OCI-LY7 (cell line): ENCODE data around the gene NCOA3. TPM values are rescaled to one million over a fixed set of nuclear protein-coding genes. Genes with fewer than 3 reads are reported as not detected.

Experiments used
- BruUV-seq: library from RNA; stranded (reverse); fragments of 400-500 nt; replicated peaks from 2 replicates; lab custom pipeline; 2021; lab: Mats Ljungman, UMichigan
- CTCF ChIA-PET: fragments of 300-600 bp; sonication (Branson Sonifier 250); formaldehyde crosslinking; loops from one replicate; lab custom pipeline; 2022; ENCODE audit warnings: antibody characterized with exemption; ENCODE audit not compliant: unreplicated experiment; lab: Charles Lee
- POLR2A ChIA-PET: fragments of 300-600 bp; sonication (Branson Sonifier 250); formaldehyde crosslinking; loops from one replicate; lab custom pipeline; 2022; ENCODE audit warnings: antibody characterized with exemption; lab: Charles Lee
- DNase-seq: peaks from one replicate; pipeline ENCODE4 v3.0.0-alpha.2; 2015; ENCODE audit warnings: low spot score
- H2AFZ ChIP-seq: fragments of 200-600 bp; sonication (generic), shearing (Covaris generic); 2 replicates; pipeline ENCODE4 v1.6.1; 2014; ENCODE audit warnings: mild to moderate bottlenecking, antibody characterized with exemption, low read length, moderate library complexity
- H3K27ac ChIP-seq: fragments of 200-600 bp; sonication (generic); 2 replicates; pipeline ENCODE4 v1.5.1; 2014; ENCODE audit warnings: mixed run types, low read depth, mild to moderate bottlenecking, moderate library complexity, low read length, inconsistent platforms; ENCODE audit not compliant: poor library complexity, severe bottlenecking
- H3K36me3 ChIP-seq: fragments of 200-600 bp; sonication (generic); 2 replicates; pipeline ENCODE4 v1.6.1; 2014; ENCODE audit warnings: mild to moderate bottlenecking, antibody characterized with exemption, low read length, moderate library complexity, mixed read lengths; ENCODE audit not compliant: insufficient read depth
- H3K4me1 ChIP-seq: fragments of 200-600 bp; sonication (generic); 2 replicates; pipeline ENCODE4 v1.5.1; 2014; ENCODE audit warnings: mild to moderate bottlenecking, low read length; ENCODE audit not compliant: insufficient read depth, poor library complexity, severe bottlenecking
- H3K4me2 ChIP-seq: fragments of 200-600 bp; sonication (generic); 2 replicates; pipeline ENCODE4 v1.6.1; 2014; ENCODE audit warnings: mild to moderate bottlenecking, low read length
- H3K4me3 ChIP-seq: fragments of 200-600 bp; sonication (generic); 2 replicates; pipeline ENCODE4 v1.5.1; 2014; ENCODE audit warnings: mild to moderate bottlenecking, low read depth, low read length; ENCODE audit not compliant: poor library complexity, severe bottlenecking
- H3K79me2 ChIP-seq: fragments of 200-600 bp; sonication (generic); 2 replicates; pipeline ENCODE4 v1.6.1; 2016; ENCODE audit warnings: low read depth, mild to moderate bottlenecking, low read length, moderate library complexity, mixed read lengths; ENCODE audit not compliant: insufficient read depth
- H3K9me2 ChIP-seq: fragments of 200-600 bp; sonication (generic); 2 replicates; pipeline ENCODE4 v1.6.1; 2016; ENCODE audit warnings: mild to moderate bottlenecking, low read length, mixed read lengths; ENCODE audit not compliant: insufficient read depth
- H3K9me3 ChIP-seq: fragments of 200-600 bp; sonication (generic); 2 replicates; pipeline ENCODE4 v1.6.1; 2014; ENCODE audit warnings: mild to moderate bottlenecking, mixed run types, low read length, mixed read lengths
- H4K20me1 ChIP-seq: fragments of 200-600 bp; sonication (generic); 2 replicates; pipeline ENCODE4 v1.6.1; 2014; ENCODE audit warnings: mild to moderate bottlenecking, antibody characterized with exemption, low read length, moderate library complexity, mixed read lengths; ENCODE audit not compliant: insufficient read depth
- CTCF ChIP-seq: fragments of 200-600 bp; sonication (generic); conservative IDR thresholded peaks from 2 replicates; pipeline ENCODE4 v1.5.1; 2014; ENCODE audit warnings: mild to moderate bottlenecking, antibody characterized with exemption, low read length, moderate library complexity, mixed read lengths
- EZH2phosphoT487 ChIP-seq: fragments of 200-600 bp; sonication (generic); IDR thresholded peaks from 2 replicates; pipeline ENCODE4 v1.6.1; 2018; ENCODE audit warnings: low read depth, borderline replicate concordance, mild to moderate bottlenecking, mixed run types, antibody characterized with exemption, low read length, moderate library complexity, mixed read lengths
- intact Hi-C: fragments of 100-400 bp; cut with micrococcal nuclease; formaldehyde crosslinking; loops from one replicate; pipeline ENCODE4 v1.10.0; 2022; ENCODE audit not compliant: unreplicated experiment
- total RNA-seq, 2 experiments: library from RNA; depleted of rRNA in 1 of 2; stranded (reverse); fragments of >200 nt in 1 of 2; shearing (Covaris generic) in 1 of 2; gene quantifications; 2 replicates each; pipeline ENCODE4 v1.2.3, GENCODE V29; 2014 to 2022

Gene NCOA3
- total RNA-seq, 2 experiments from 2014 or later = 50.5 to 75.6 TPM

GRCh38 chr20:47669927-47670890, 168.5 kb downstream of the NCOA3 start:
- intact Hi-C loops = no loop called here
- BruUV-seq = no TSS peak
- no peaks in the 10 kb centered on the region for H4K20me1 ChIP-seq

GRCh38 chr20:47670913-47671312, 169.2 kb downstream of the NCOA3 start:
- no peaks in the 10 kb centered on the region for H3K9me2 ChIP-seq
- BruUV-seq = no TSS peak
- H3K4me2 ChIP-seq = no peak overlapping the region
- no peak overlapping the region for H3K4me3 ChIP-seq
- CTCF ChIA-PET = no interaction called here
- no peaks in the 10 kb centered on the region for H3K9me3 ChIP-seq
- no peaks in the 10 kb centered on the region for H4K20me1 ChIP-seq
- POLR2A ChIA-PET = interaction anchor here (0.9 kb wide), 1 partner anchor 71 kb away, joined by 5 read pairs; no protein-coding TSS in a partner anchor
- no peak overlapping the region for H2AFZ ChIP-seq
- no peaks in the 10 kb centered on the region for H3K36me3 ChIP-seq
- TF ChIP-seq EZH2phosphoT487 (no peak), CTCF (no peak)
- H3K27ac ChIP-seq = no peak overlapping the region
- no peaks in the 10 kb centered on the region for H3K79me2 ChIP-seq
- intact Hi-C loops = no loop called here
- no peak for DNase-seq
- H3K4me1 ChIP-seq = no peaks in the 10 kb centered on the region

More at GRCh38 chr20:47669927-47670890, 168.5 kb downstream of the NCOA3 start:
- CTCF ChIA-PET = interaction anchor here (0.6 kb wide), 1 partner anchor 258 kb away, joined by 4 read pairs; no protein-coding TSS in a partner anchor
- H3K4me2 ChIP-seq = no peak overlapping the region
- H3K79me2 ChIP-seq = no peaks in the 10 kb centered on the region
- H2AFZ ChIP-seq = no peak overlapping the region
- no peak for DNase-seq
- no peaks in the 10 kb centered on the region for H3K36me3 ChIP-seq
- no peaks in the 10 kb centered on the region for H3K9me3 ChIP-seq
- no peaks in the 10 kb centered on the region for H3K4me1 ChIP-seq
- H3K27ac ChIP-seq = no peak overlapping the region
- no peak overlapping the region for H3K4me3 ChIP-seq
- no peak for TF ChIP-seq CTCF
- no peak for TF ChIP-seq EZH2phosphoT487
- H3K9me2 ChIP-seq = no peaks in the 10 kb centered on the region
- POLR2A ChIA-PET = interaction anchor here (0.9 kb wide), 1 partner anchor 71 kb away, joined by 5 read pairs; no protein-coding TSS in a partner anchor
